Nephron (organoid): ENCODE results near the gene ANKRD13D.

ENCODE experiments used
- H3K27ac Mint-ChIP-seq, 3 experiments: 2 replicates each; pipeline ENCODE4 v1.8.0; 2020; ENCODE audit warnings: mixed read lengths in 3 of 3, mild to moderate bottlenecking in 2 of 3, moderate library complexity in 1 of 3
- H3K27me3 Mint-ChIP-seq: 2 replicates; pipeline ENCODE4 v1.8.0; 2021; ENCODE audit warnings: low read depth, mild to moderate bottlenecking, moderate library complexity, mixed read lengths
- H3K36me3 Mint-ChIP-seq: 2 replicates; pipeline ENCODE4 v1.8.0; 2020; ENCODE audit warnings: low read depth, mixed read lengths
- H3K4me1 Mint-ChIP-seq: 2 replicates; pipeline ENCODE4 v1.8.0; 2020; ENCODE audit warnings: mixed read lengths
- H3K4me3 Mint-ChIP-seq, 3 experiments: 2 replicates each; pipeline ENCODE4 v1.8.0; 2020; ENCODE audit warnings: mild to moderate bottlenecking in 3 of 3, mixed read lengths in 3 of 3, moderate library complexity in 2 of 3
- H3K9me3 Mint-ChIP-seq: 2 replicates; pipeline ENCODE4 v1.8.0; 2020; ENCODE audit warnings: mixed read lengths
- TF ChIP-seq, protein P1 (sequence below), 3 experiments: fragments of 200-600 bp; sonication (generic); IDR thresholded peaks; one replicate each; pipeline ENCODE4 v1.5.0; 2021; ENCODE audit warnings: antibody characterized with exemption in 3 of 3; ENCODE audit not compliant: unreplicated experiment in 3 of 3

The ANKRD13D gene

DNA sequence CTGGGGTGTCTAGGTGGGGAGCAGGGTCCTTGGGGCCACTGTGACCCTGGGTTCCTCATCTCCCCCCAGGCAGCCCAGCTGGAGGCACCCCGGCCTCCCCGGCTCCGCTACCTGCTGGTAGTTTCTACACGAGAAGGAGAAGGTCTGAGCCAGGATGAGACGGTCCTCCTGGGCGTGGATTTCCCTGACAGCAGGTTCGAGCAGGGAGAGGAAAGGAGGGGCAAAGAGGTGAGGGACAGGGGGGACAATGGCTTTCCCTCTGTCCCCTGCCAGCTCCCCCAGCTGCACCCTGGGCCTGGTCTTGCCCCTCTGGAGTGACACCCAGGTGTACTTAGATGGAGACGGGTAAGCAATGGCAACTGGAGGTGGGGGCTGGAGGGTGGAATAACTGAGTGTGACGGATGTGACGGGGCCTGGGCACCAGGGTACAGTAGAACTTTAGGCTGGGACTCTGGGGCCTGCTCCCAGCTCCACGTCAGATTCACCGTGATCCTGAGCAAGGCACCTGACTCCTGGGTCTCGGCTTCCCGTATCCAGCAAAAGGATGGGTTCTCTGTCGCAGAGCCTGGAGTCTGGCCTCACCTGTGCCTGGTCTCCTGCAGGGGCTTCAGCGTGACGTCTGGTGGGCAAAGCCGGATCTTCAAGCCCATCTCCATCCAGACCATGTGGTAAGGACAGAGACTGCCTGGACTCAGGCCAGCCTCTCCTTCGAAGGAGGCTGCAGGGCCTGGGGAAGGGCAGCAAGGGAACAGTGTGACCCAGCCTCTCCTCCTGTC lies 17.9 kb downstream of the ANKRD13D start:
- TF ChIP-seq, protein P1, sequence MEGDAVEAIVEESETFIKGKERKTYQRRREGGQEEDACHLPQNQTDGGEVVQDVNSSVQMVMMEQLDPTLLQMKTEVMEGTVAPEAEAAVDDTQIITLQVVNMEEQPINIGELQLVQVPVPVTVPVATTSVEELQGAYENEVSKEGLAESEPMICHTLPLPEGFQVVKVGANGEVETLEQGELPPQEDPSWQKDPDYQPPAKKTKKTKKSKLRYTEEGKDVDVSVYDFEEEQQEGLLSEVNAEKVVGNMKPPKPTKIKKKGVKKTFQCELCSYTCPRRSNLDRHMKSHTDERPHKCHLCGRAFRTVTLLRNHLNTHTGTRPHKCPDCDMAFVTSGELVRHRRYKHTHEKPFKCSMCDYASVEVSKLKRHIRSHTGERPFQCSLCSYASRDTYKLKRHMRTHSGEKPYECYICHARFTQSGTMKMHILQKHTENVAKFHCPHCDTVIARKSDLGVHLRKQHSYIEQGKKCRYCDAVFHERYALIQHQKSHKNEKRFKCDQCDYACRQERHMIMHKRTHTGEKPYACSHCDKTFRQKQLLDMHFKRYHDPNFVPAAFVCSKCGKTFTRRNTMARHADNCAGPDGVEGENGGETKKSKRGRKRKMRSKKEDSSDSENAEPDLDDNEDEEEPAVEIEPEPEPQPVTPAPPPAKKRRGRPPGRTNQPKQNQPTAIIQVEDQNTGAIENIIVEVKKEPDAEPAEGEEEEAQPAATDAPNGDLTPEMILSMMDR (IDR thresholded peaks at IDR 0.05; ENCODE audit: unreplicated experiment in 3 of 3) = no peak
- H3K27ac Mint-ChIP-seq = no peak overlapping the region
- H3K4me1 Mint-ChIP-seq = peaks cover 5% of the 10 kb centered on the region
- no peaks in the 10 kb centered on the region for H3K9me3 Mint-ChIP-seq
- H3K27me3 Mint-ChIP-seq = peaks cover 4% of the 10 kb centered on the region
- no peaks in the 10 kb centered on the region for H3K36me3 Mint-ChIP-seq
- H3K4me3 Mint-ChIP-seq = no peak overlapping the region

DNA sequence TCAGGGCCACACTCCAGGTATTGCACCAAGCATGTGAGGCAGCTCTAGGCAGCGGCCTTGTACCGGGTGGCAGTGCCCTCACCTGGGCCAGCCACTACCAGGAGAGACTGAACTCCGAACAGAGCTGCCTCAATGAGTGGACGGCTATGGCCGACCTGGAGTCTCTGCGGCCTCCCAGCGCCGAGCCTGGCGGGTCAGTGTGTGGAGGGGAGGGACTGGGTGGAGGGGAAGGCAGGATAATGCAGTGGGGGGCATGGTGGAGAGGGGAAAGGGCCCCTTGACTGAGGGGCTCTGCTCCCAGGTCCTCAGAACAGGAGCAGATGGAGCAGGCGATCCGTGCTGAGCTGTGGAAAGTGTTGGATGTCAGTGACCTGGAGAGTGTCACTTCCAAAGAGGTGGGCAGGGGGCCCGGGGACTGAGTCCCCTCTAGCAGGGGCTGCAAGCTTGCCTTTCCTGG lies 18.5 kb downstream of the ANKRD13D start:
- H3K36me3 Mint-ChIP-seq = no peaks in the 10 kb centered on the region
- H3K27ac Mint-ChIP-seq = no peak overlapping the region
- H3K9me3 Mint-ChIP-seq = no peaks in the 10 kb centered on the region
- H3K27me3 Mint-ChIP-seq = no peaks in the 10 kb centered on the region
- TF ChIP-seq, protein P1 (IDR thresholded peaks at IDR 0.05; ENCODE audit: unreplicated experiment in 3 of 3) = no peak
- H3K4me3 Mint-ChIP-seq = no peak overlapping the region
- no peaks in the 10 kb centered on the region for H3K4me1 Mint-ChIP-seq

- TF ChIP-seq, protein P1 (IDR thresholded peaks at IDR 0.05; ENCODE audit: unreplicated experiment in 3 of 3) = no peak
- Mint-ChIP-seq H3K27me3 (no peaks in the 10 kb centered on the region), H3K27ac (no peak overlapping the region), H3K4me3 (no peak overlapping the region), H3K9me3 (no peaks in the 10 kb centered on the region), H3K36me3 (no peaks in the 10 kb centered on the region), H3K4me1 (no peaks in the 10 kb centered on the region)
Measured at GRCh38 chr11:67308031-67308866, 19.1 kb downstream of the ANKRD13D start.

DNA sequence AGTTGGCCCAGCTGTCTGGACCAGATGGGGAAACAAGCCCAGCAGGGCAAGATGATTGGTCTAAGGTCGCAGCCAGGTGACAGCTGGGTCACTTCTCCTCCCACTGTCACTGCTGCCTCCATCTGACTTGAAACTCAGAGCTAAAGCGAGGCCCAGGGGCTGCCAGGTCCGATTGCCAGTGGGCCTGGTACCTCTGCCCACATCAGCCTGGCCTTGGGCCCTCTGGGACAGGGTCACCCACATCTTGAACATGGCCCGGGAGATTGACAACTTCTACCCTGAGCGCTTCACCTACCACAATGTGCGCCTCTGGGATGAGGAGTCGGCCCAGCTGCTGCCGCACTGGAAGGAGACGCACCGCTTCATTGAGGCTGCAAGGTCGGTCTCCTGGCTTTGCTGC lies 20.1 kb downstream of the ANKRD13D start:
- H3K4me1 Mint-ChIP-seq = no peaks in the 10 kb centered on the region
- no peaks in the 10 kb centered on the region for H3K27me3 Mint-ChIP-seq
- TF ChIP-seq, protein P1 (IDR thresholded peaks at IDR 0.05; ENCODE audit: unreplicated experiment in 3 of 3) = no peak
- no peak overlapping the region for H3K4me3 Mint-ChIP-seq
- H3K36me3 Mint-ChIP-seq = no peaks in the 10 kb centered on the region
- no peak overlapping the region for H3K27ac Mint-ChIP-seq
- no peaks in the 10 kb centered on the region for H3K9me3 Mint-ChIP-seq

GRCh38 chr11:67309661-67310061 lies 20.6 kb downstream of the ANKRD13D start:
- no peaks in the 10 kb centered on the region for H3K9me3 Mint-ChIP-seq
- H3K36me3 Mint-ChIP-seq = no peaks in the 10 kb centered on the region
- no peaks in the 10 kb centered on the region for H3K4me1 Mint-ChIP-seq

More at GRCh38 chr11:67309661-67310061, 20.6 kb downstream of the ANKRD13D start:
- Mint-ChIP-seq H3K4me3 (no peak overlapping the region), H3K27me3 (no peaks in the 10 kb centered on the region), H3K27ac (no peak overlapping the region)
- TF ChIP-seq, protein P1 (IDR thresholded peaks at IDR 0.05; ENCODE audit: unreplicated experiment in 3 of 3) = no peak
